KBM-7 (cell line): Measurements from ENCODE around the gene MRPL27.

ENCODE experiments used
- DNase-seq: peaks from one replicate; pipeline ENCODE4 v3.0.0-alpha.2; 2015
- in situ Hi-C: fragments of 300-500 bp; cut with MboI; formaldehyde crosslinking; loops from 2 replicates; pipeline ENCODE4 v1.14.3; 2020; ENCODE audit warnings: low sequenced_read_pairs, low pct_unique_long_range_greater_than_20kb, mixed read lengths

MRPL27 gene

DNA sequence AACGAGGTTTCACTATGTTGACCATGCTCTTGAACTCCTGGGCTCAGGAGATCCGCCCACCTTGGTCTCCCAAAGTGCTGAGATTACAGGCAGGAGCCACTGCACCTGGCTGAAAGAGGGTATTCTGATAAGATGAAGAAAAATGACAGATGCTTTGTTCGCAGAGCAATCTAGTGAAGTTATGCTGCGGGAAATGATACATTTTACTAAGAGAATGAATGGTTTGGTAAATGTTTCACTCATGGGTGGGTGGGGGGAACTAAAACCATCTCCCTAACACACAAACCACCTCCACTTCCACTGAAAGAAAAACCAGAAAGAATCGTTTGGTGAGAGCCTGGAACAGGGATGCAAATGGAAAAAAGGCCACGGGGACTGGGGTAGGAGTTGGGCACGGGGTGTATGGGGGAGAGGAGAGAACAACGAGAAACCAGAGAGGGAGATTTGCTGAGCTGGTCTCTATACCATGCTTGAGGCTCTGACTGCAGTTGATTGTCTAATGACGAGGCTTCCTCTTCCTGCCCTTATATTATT is 46.1 kb downstream of the MRPL27 start:
- no peak for DNase-seq
- in situ Hi-C loops, result no loop called here

DNA sequence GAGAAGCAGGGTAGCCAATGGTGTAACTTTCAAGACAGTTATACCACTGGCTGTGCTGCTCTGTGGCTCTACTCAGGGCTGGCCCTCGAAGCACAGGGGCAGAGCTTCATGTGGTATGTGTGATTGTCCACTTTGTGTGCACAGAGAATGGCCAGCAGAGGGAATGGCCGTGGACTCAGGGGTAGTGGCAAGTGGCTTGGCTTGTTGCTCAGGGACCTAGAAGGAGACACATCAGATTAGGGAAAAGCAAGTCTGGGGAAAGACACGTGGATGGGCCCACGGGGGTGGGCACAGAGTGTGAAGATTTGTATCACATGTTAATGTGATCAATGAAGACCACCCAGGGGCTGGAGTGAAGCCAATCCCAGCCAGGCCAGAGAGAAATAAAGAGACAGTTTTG is 47.1 kb downstream of the MRPL27 start:
- in situ Hi-C loops, result no loop called here

GRCh38 chr17:50323060-50323459 is 49.9 kb downstream of the MRPL27 start:
- in situ Hi-C loops, result no loop called here
- DNase-seq, result no peak

More for the DNA sequence above, 47.1 kb downstream of the MRPL27 start:
- no peak for DNase-seq

GRCh38 chr17:50322271-50322670 is 50.7 kb downstream of the MRPL27 start:
- DNase-seq, result no peak
- in situ Hi-C loops, result no loop called here

- no peak for DNase-seq
- in situ Hi-C loops, result no loop called here
These were observed 53.5 kb downstream of the MRPL27 start for GRCh38 chr17:50319306-50320004.

- DNase-seq, result no peak
- in situ Hi-C loops, result no loop called here
These were observed 54.3 kb downstream of the MRPL27 start for GRCh38 chr17:50318501-50319285.
